ENCODE results near the gene DDX20.

The DDX20 gene

GRCh38 chr1:111755331-111756123 is at the start of gene DDX20:
Gene DDX20 (plus strand): TSS chr1:111755901. CDS start chr1:111755925, 24 bp downstream.
- peak; percentile 85 to 87 (median 86) for DNase-seq (ENCODE audit: low read depth in 3 of 3, low spot score in 1 of 3)

- no peak for DNase-seq (ENCODE audit: low read depth in 3 of 3, low spot score in 1 of 3)
Measured at GRCh38 chr1:111706921-111707320, 48.8 kb upstream of the DDX20 start.

GRCh38 chr1:111707906-111708305 is 47.8 kb upstream of the DDX20 start:
- no peak for DNase-seq (ENCODE audit: low read depth in 3 of 3, low spot score in 1 of 3)

- no peak for DNase-seq (ENCODE audit: low read depth in 3 of 3, low spot score in 1 of 3)
Measured at GRCh38 chr1:111709986-111710385, 45.7 kb upstream of the DDX20 start.

GRCh38 chr1:111716333-111716732 is 39.4 kb upstream of the DDX20 start:
- no peak for DNase-seq (ENCODE audit: low read depth in 3 of 3, low spot score in 1 of 3)

GRCh38 chr1:111717450-111717849 is 38.3 kb upstream of the DDX20 start:
- DNase-seq (ENCODE audit: low read depth in 3 of 3, low spot score in 1 of 3) = no peak

- DNase-seq (ENCODE audit: low read depth in 3 of 3, low spot score in 1 of 3) = no peak
Measured at GRCh38 chr1:111719135-111719534, 36.6 kb upstream of the DDX20 start.

- no peak for DNase-seq (ENCODE audit: low read depth in 3 of 3, low spot score in 1 of 3)
Measured at GRCh38 chr1:111719674-111720132, 36.0 kb upstream of the DDX20 start.

- DNase-seq (ENCODE audit: low read depth in 3 of 3, low spot score in 1 of 3) = no peak
Measured at GRCh38 chr1:111720274-111720976, 35.3 kb upstream of the DDX20 start.

GRCh38 chr1:111720977-111721786 is 34.5 kb upstream of the DDX20 start:
- no peak for DNase-seq (ENCODE audit: low read depth in 3 of 3, low spot score in 1 of 3)

- DNase-seq (ENCODE audit: low read depth in 3 of 3, low spot score in 1 of 3) = no peak
Measured at GRCh38 chr1:111723091-111723806, 32.5 kb upstream of the DDX20 start.

GRCh38 chr1:111723871-111724270 is 31.8 kb upstream of the DDX20 start:
- no peak for DNase-seq (ENCODE audit: low read depth in 3 of 3, low spot score in 1 of 3)

- no peak for DNase-seq (ENCODE audit: low read depth in 3 of 3, low spot score in 1 of 3)
Measured at GRCh38 chr1:111725192-111725591, 30.5 kb upstream of the DDX20 start.

- no peak for DNase-seq (ENCODE audit: low read depth in 3 of 3, low spot score in 1 of 3)
Measured at GRCh38 chr1:111727056-111727455, 28.6 kb upstream of the DDX20 start.

GRCh38 chr1:111729271-111729921 is 26.3 kb upstream of the DDX20 start:
- DNase-seq (ENCODE audit: low read depth in 3 of 3, low spot score in 1 of 3) = no peak

- DNase-seq (ENCODE audit: low read depth in 3 of 3, low spot score in 1 of 3) = no peak
Measured at GRCh38 chr1:111729946-111730681, 25.6 kb upstream of the DDX20 start.

- no peak for DNase-seq (ENCODE audit: low read depth in 3 of 3, low spot score in 1 of 3)
Measured at GRCh38 chr1:111730706-111731105, 25.0 kb upstream of the DDX20 start.

GRCh38 chr1:111731956-111732355 is 23.7 kb upstream of the DDX20 start:
- no peak for DNase-seq (ENCODE audit: low read depth in 3 of 3, low spot score in 1 of 3)

- DNase-seq (ENCODE audit: low read depth in 3 of 3, low spot score in 1 of 3) = no peak
Measured at GRCh38 chr1:111732718-111733117, 23.0 kb upstream of the DDX20 start.
